CD4-positive, alpha-beta T cell treated with Interleukin-15 for 4 hours (primary cell): ENCODE measurements around the gene WRAP53.
A peak's percentile ranks its signal among the peaks of the same experiment; 100 is the strongest.

ENCODE experiments used
- DNase-seq: peaks from one replicate; pipeline ENCODE4 v3.0.0-alpha.2; 2020; ENCODE audit warnings: low spot score

WRAP53 gene

GRCh38 chr17:7684851-7685532 is 3.3 kb upstream of the WRAP53 start:
- no peak for DNase-seq

- peak; percentile 87 for DNase-seq
Measured at GRCh38 chr17:7685533-7686221, 2.6 kb upstream of the WRAP53 start.

- DNase-seq = peak; percentile 75
Measured at GRCh38 chr17:7686222-7687071, 1.8 kb upstream of the WRAP53 start.

DNA sequence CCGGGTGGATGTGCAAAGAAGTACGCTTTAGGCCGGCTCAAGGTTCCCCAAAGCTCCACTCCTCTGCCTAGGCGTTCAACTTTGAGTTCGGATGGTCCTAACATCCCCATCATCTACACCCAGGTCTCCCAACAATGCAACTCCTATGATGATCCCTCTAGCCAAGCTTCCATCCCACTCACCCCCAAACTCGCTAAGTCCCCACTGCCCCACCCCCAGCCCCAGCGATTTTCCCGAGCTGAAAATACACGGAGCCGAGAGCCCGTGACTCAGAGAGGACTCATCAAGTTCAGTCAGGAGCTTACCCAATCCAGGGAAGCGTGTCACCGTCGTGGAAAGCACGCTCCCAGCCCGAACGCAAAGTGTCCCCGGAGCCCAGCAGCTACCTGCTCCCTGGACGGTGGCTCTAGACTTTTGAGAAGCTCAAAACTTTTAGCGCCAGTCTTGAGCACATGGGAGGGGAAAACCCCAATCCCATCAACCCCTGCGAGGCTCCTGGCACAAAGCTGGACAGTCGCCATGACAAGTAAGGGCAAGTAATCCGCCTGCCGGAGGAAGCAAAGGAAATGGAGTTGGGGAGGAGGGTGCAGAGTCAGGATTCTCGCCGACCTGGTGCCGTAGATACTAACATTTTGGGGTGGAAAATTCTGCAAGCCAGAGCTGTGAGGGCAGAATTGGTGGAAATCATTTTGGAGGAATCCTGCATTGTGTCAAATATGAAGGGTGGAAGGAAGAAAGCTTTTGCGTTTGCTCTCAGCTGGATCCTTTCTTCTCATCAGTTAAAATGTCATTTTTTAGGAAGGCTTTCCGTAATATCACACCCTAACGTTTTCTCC is 987 bp upstream of the WRAP53 start, which contains the start of gene TP53:
Gene TP53, minus strand, starts transcription at position 419 of the 836 bp plus-strand sequence. CDS start 10,896 bp downstream, outside the sequence.
- peak; percentile 89 for DNase-seq

GRCh38 chr17:7688808-7689316 is 585 bp downstream of the WRAP53 start:
- DNase-seq = no peak

- DNase-seq = no peak
Measured at GRCh38 chr17:7695586-7695985, 7.3 kb downstream of the WRAP53 start.

DNA sequence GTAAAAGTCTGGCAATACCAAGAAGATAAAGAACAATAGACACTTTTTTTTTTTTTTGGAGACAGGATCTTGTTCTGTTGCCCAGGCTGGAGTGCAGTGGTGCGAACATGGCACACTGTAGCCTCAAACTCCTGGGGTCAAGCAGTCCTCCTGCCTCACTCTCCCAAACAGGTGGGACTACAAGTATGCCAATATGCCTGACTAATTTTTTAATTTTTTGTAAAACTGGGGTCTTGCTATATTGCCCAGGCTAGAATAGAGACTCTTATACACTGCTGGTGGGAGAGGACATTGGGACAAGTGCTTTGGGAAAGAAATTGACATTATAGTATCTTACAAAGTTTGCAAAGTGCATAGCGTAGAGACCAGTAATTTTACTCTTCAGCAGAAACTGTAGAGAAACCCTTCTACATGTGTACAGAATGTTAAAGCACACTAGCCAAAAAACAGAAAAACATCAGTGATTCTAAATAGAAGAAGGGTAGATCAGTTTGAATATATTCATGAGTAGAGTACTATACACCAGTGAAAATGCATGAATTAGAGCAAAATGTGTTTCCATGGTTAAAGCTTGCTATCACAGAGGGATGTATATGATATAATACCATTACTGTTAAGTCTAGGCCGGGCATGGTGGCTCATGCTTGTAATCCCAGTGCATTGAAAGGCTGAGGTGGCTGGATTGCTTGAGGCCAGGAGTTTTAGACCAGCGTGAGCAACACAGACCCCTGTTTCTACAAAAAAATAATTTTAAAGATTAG is 9.7 kb downstream of the WRAP53 start:
- DNase-seq = no peak

DNA sequence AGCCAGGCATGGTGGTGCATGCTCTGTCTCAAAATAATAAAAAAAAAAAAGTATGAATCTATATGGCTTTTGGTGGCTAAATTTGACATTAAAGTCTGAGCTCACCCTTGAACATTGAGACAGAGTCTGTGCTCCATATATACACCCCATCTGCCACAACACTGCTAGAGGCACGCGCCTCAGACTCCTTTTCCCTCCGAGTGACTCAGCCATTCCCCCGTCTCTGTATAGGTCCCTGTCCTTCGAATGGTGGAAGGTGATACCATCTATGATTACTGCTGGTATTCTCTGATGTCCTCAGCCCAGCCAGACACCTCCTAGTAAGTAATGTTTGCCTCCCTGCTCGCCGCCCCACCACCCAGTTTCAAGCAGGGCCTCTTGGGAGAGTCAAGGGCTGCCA is 12.2 kb downstream of the WRAP53 start:
- no peak for DNase-seq

GRCh38 chr17:7701681-7702080 is 13.4 kb downstream of the WRAP53 start:
- DNase-seq = no peak

- DNase-seq = no peak
Measured at GRCh38 chr17:7702776-7703175, 14.5 kb downstream of the WRAP53 start.

- DNase-seq = no peak
Measured at GRCh38 chr17:7703584-7704479, 15.6 kb downstream of the WRAP53 start.

GRCh38 chr17:7704601-7705268 is 16.5 kb downstream of the WRAP53 start, which contains the start of gene EFNB3:
EFNB3 (plus strand) TSS chr17:7705202; CDS start chr17:7705599, 397 bp downstream.
- DNase-seq = no peak

- no peak for DNase-seq
Measured at GRCh38 chr17:7705269-7706255, 17.3 kb downstream of the WRAP53 start.

- DNase-seq = no peak
Measured at GRCh38 chr17:7706631-7707354, 18.5 kb downstream of the WRAP53 start.

DNA sequence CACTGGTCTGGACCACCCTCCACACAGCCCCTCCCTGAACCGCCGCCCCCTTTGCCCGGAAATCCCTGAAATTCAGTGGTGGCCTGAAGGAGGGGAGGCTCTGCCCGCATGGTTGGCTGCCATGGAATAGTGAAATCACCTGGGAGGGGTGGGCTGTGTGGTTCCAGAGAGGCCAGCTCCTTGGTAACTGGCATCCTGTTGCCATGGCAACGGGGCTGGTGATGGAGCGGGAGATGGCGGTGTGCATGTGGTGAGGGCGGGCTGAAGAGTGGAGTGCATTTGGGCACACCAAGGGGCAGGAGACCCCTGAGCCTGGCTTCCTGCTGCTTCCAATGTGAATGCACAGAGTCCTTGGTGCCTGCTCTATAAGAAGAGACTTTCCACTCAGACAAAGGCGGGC is 19.2 kb downstream of the WRAP53 start:
- no peak for DNase-seq

GRCh38 chr17:7707858-7708750 is 19.8 kb downstream of the WRAP53 start:
- DNase-seq = no peak
